Measurements from ENCODE around the gene ISYNA1.
A peak's percentile ranks its signal among the peaks of the same experiment; 100 is the strongest.

Gene ISYNA1

DNA sequence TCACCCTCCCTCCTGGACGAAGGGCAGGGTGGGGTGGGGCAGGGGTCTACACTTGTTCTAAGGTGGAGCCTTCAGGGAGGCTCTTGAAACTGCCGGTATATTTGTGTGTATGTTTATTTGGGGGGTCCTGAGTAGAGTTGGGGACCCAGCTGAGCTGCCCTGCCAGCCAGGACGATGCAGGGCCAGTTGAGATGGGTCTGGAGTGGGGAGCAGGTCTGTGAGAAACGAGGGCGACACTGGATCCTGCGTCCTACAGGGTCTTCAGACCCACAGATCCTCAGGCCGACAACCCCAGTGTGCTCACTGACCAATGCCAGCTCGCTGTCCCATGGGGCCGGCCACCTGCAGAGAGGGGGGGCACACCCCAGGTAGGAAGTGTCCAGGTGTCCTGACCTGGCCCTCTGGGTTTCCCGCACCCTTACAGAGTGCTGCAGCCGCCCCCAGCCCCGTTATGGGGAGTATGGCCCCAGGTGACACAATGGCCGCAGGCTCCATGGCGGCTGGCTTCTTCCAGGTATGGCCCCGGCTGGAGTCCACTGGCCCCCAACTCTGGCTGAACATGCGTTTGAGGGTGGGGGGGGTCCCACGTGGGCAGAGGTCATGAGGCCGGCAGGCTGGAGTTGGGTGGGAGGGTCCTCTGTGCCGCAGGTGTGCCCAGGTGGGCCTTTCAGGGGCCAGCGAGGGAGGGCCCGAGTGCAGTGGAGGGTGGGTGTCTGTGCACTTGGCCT, 7.4 kb downstream of the ISYNA1 start:
- DNase-seq, result no peak

DNA sequence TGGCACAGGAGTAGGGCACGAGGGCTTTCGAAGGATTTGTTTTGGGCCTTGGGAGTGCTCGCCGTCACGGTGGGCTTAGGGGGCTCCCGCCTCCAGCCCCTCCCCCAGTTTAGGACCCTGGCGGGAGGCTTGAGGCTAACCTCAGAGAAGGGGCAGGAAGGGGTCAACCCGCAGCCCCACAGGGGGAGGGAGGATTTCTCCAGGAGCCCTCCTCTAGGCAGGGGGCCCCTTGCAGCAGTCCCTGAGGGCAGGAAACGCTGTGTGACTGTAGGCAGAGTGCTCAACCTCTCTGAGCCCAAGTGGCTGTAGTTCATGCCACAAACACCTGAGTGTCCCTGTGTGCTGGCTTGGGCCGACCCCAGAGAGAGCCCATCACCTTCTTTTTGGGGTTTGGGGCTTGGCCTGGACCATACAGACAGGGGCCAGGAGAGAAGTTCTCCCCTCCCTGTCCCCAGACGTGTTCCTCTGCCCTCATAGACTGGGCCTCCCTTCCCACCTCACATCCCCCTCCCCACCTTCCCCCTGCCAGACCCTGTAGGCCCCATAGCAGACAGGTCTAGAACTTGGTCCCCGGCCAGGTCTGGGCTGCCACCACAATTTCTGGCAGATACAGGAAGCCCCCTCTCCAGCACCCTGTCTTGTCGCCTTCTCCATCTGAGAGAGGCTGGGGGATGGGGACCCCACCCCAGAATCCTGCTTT, 8.1 kb downstream of the ISYNA1 start:
- DNase-seq, result no peak

DNA sequence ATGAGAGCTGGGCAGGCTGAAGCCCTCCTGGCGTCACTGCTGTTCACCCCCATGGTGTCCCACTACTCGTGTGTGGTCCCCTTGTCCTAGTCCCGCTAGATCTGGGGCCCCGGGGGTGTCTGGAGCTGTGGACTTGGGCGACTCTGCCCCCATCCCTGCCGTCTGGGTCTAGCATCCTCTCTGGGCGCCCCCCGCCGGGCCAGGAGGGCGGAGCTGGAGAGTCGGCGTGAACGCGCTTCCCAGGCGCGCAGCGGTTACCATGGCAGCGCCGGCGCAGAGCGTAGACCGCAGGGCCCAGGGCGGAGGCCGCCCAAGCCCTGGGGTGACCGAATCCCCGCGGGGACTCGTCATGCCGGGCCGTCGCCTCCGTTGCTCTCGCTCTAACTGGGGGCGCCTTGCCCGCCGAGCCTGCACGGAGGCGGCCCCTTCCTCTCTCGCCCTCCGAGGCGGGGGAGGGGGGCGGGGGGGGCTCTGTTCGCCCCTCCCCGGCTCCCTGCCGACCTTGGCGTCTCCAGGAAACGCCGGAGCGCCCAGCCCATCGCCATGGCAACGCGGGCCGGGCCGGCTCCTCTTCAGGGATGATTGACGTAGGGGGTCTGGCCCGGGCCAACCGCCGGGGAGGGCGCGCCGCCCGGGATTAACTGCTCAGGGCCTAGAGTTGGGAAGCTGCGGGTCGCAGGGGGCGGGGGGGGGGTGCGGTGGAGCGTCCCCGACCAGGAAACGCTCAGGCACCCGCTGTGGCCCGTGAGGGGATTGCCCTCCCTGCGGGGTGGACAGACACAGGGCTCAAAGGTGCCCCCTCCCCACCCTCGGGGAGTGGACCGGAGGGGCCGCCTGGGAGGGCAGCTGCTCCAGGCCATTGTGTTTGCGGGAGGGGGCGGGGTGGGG, 8.9 kb downstream of the ISYNA1 start:
- DNase-seq, result peak; percentile 83

DNA sequence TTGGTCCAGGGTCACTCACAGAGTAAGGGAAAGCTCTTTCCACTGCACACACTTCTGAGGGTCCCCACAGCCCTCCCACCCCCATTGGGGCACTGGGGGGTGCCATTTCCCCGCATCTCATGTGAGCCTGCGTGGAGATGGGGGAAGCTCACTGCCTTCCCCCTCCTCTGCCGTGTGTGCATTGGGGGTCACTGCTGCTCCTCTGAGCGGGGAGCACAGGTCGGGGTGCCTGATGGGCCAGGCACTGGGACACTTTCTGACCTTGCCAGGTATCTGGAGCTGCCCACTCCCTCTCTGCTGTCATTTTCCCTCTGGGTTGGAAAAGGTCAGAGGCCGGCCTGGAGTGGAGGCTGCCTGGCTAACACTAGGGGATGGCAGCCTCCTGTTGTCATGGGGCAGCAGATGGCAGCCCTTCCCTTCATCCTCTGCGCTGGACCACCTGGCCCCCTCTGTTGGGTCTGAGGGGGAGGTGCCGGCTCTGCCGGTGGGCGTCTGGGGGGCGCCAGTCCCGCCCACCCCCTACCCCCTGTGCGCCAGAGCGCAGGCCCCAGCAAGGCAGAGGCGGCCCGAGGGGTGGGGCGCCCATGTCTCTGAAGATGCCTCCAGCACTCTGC, 9.7 kb downstream of the ISYNA1 start:
- DNase-seq, result no peak

DNA sequence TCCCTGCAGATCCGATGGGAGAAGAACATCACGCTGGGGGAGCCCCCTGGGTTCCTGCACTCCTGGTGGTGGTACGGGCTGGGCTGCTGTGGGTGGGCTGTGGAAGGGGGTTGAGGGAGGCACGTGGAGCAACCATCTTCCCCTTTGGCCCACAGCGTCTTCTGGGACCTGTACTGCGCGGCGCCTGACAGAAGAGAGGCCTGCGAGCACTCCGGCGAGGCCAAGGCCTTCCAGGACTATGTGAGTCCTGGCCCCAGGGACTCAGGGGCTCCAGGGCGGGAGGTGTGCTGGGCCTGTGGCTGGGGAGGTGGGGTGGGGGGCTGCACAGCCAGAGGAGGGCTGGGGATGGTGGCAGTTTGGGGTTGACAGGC, 10.2 kb downstream of the ISYNA1 start:
- no peak for DNase-seq

DNA sequence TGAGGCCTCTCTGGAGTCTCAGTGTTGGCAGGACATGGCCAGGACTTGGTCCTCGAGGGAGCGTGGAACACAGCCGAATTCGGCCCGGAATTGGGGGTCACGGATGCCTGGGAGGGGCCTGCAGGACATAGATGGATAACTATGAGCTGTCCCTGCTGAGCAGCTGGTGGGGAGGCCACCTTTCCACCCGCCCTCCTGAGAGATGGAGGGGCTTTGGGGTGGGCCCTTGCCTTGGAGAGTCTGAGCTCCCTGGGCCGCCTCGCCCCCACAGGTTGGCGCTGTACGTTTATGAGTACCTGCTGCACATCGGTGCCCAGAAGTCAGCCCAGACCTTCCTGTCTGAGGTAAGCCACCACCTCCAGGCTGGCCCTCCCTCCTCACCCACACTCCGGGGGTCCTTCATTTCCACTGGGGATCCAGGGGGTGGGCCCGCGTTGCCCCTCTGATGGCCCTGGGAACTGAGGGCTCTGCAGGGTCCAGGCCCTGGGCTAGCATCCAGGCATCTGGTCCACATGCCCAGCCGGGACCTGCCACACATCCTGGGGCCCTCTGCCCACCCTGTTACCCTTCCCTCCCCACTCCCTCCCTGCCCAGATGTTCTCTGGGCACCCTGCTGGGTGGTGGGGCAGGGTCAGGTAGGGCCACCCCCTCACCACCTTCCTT, 10.7 kb downstream of the ISYNA1 start:
- DNase-seq, result no peak

DNA sequence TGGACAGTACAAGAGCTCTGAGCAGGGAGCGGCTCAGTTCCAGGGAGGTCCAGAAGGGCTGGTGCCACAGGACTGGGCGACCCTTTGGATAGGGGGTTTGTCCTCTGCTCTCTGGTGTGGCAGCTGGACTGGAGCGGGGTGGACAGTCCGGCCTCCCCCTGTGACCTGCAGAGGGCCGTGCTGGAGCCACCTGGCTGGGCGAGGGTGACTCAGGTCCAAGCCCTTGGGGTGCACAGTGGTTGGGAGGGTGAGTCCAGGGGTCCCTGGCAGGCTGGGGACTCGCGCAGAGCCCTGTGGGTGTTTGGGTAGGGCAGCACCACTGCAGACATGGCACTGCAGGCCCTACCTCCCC, 11.5 kb downstream of the ISYNA1 start:
- DNase-seq, result no peak

DNA sequence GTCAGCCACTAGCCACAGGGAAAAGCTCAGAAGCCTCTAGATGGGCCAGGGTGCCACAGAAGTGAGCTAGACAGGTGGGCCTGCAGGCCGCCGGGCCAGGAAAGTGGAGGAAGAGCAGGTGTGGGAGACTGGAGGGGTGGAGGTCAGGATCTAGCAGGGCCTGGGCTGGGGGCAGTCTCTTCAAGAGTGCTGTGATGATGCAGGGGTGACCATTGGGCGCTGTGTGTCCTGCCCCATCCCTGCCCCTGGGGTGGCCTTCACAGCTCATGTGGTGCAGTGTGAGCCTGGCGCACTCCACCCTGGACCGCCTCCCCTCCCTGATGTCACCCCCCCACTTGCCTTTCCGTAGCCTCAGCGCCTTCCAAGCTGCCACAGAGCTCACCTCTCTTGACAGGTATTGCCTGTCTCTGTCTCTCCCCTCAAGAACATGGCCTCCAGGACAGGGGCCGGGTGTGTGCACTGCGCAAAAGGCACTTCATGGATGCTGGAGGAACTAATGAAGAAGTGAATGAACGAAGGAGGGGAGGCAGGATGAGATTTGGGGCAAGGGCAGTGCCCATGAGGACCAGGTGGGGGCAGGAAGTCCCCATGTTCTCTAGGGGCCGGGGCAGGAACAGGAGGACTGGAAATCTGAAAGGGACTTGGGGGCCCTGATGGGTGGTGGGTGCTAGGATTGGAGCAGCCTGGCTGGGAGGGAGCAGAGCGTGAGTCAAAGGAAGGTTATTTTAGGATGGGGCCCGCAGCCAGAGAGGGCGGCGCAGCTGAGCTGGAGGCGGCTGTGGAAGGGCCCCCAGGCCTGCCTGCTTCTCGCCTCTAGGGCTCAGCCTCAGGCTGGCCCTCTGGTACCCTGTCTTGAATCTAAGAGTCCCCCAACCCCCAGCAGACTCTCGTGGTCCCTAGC, 12.2 kb downstream of the ISYNA1 start:
- DNase-seq, result no peak

DNA sequence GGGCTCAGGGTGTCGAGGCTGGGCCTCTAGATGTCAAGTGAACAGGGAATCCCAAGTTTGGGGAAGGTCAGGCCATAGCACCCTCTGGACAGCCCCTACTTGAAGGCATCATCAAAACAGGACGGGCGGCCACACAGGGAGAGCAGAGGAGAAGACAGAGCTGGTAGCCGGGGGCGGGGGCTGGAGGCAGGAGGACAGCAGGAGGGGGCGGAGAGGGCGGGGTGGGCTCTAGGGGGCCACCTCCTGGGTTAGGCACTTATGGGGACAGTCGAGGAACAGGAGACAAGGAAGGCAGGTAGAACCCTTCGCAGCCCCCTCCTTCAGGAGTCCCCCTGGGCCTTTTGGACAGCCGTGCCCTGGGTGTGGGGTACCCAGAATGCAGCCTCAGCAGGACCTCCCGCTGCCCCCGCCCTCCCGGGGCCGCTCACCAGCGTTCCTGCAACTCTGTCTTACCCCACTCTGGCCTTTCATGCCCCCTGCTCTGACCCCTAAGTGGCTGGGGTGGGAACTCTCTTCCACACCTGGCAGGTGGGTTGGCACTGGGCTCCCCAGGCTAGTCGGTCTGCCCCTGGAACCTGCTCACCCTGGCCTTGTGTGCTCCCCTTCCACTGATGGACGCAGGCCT, 12.9 kb downstream of the ISYNA1 start:
- DNase-seq, result no peak

DNA sequence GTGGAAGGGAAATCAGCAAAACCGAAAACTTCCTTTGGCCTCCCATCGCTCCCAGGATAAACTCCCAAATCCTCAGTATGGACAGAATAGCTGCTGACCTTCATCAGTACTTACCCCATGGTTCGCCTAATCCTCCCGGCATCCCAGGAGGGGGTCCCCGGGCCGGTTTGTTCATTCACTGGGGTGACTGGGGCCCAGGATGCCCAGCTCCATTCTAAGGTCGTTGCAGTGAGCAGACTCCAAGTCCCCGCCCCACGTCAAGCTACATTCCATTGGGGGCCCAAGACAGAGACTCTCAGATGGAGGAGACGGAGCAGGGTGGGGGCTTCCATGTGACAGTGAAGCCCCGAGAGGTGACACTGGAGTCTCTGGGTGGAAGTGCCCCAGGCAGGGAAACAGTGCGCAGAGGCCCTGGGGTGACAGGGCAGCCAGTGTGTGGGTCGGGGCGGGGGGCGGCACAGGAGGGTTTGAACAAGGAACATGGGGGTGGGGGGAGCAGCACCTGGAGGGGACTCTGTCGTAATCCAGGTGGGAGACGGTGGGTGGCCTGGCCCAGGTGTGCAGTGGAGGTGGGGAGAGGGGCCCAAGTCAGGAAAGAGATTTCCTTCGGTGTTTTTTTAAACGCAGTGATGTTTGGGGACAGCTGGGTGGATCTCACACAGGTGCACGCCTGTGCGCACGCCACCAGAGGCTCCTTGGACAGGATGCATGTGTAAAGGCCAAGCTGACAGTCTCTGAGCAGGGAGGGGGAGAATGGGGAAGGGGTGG, 13.6 kb downstream of the ISYNA1 start:
- no peak for DNase-seq

DNA sequence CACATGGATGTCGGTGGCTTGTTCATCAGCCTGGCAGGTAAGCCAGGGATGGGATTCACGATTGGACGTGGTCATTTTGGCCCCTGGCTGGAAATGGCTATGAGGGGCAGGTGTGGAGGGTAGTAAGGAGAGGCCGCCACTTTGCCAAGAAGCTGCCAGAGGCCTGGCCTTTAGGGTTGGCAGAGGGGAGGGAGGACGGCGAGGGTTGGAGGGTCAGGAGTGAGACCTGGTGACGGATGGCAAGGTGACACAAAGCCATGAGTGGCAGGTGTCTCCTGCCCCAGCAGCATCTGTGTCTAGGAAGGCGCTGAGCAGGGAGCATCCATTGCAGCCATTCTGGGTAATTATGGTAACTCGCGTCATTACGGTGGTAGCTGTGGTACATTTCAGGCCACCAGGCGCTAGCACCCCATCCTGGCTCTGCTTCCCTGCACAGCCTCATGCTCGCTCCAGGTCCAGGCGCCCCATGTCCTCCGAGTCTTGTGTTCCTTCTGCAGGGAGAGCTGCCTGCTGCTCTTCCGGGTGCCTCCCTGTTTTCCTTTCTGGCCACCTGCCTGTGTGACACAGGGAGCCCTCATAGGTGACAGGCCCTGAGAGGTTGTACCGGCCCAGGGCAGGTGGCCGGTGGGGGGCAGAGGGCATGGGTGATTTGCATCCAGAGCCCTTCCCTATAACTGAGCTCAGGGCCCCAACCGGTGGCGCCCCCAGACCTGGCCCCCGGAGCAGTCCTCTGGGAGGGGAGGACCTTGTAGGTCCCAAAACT, 14.5 kb downstream of the ISYNA1 start:
- DNase-seq, result no peak

DNA sequence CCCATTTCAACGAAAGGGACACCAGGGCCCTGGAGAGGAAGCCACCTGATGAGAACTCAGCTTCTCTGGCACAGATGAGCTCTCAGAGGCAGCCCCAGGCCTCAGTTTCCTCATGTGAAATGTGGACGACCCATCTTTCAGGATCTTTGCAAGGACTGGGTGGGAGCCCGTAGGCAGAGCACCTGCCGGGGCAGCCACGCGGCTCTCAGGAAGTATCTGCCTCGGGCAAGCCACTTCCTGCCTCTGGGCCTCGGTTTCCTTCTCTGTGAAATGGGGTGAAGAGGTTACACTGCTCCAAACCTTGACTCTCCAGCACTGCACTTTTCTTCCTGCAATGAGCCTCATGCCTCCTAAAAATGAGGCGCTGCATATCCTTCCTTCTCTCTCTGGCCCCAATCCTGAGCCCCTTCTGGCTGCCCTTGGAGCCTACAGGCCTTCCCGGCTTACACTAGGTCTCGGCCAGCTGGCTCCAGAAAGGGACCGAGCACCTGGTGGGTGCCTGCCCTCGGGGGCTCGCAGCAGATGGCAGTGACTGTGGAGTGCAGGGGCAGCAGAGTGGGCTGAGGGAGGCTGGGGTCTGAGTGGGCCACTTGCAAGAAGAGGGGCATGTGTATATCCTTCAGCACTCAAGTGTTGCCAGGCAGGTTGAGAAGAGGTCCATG, 15.3 kb downstream of the ISYNA1 start:
- DNase-seq, result peak; percentile 67

DNA sequence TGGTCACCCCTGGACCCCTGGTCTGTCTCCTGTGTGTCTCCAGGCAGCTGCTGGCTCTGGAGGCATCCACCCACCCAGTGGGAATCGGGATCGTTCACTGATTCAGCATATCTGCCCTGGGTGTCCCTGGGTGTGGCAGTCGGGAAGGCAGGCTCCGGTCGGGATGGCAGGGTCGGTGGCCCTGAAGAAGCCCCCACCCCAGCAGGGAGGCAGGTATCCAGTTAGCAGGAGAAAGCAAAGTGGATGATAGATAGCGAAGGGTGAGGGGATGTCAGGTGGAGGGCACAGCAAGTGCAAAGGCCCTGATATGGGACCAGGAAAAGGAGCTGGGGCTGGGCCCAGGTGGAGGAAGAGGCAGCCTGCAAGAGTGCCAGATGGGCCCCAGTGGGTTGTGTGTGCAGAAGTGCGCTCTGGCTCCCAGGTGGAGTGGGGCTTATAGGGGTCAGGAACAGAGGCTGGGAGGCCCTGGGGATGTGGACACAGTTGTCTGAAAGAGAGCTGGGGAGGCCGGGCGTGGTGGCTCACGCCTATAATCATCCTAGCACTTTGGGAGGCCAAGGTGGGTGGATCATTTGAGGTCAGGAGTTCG, 16.5 kb downstream of the ISYNA1 start:
- DNase-seq, result no peak

DNA sequence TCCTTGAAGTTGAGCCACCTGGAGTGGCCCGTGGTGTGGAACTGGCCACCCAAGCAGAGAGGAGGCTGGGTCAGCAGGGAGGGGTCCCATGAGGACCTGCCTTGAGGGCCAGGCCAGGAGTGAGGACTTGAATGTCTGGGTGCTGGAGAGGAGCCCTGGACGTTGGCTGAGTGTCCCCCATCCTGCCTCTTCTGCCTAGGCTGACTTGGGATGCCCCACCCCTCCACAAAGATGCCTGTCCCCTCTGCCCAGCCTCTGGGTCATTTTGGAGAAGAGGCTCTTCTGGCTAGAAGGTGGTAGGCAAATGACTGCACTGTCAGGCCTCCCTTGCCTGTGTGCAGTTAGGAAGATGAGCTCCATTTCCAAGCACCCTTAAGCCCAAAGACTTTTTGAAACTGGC, 17.0 kb downstream of the ISYNA1 start:
- DNase-seq, result no peak

DNA sequence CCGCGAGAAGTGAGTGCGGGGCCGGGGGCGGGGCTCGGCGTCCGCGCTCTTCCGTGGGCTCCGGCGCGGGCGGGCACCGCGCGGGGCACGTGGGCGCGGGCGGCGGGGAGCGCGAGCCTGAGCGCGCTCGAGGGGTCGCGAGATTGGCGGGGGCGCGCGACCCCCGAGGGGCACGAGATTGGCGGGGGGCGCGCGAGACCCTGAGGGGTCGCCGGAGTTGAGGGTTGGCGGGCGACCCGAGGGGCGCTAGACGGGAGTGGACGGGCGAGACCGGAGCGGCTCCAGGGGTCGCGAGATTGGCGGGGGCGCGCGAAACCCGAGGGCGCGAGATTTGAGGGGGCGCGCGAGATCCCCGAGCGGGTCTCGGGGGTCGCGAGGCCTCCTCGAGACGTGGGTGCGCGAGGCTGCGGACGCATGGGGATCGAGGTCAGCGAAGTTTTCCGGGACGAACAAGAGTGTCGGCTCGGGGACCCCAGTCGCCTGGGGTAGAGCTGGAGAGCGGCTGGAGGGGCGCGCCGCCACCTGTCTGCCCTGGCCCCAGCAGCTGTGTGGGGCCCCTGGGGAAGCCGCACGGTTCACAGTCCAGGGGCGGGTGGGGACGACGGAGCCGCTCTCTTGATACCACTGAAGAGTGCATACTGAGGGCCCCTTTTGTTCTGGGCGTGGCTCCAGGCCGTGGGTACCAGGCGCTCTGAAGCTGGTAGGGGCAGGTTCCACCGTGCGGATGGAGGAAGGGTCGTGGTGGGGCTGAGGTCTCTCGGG, 18.1 kb downstream of the ISYNA1 start:
- peak; percentile 61 for DNase-seq

DNA sequence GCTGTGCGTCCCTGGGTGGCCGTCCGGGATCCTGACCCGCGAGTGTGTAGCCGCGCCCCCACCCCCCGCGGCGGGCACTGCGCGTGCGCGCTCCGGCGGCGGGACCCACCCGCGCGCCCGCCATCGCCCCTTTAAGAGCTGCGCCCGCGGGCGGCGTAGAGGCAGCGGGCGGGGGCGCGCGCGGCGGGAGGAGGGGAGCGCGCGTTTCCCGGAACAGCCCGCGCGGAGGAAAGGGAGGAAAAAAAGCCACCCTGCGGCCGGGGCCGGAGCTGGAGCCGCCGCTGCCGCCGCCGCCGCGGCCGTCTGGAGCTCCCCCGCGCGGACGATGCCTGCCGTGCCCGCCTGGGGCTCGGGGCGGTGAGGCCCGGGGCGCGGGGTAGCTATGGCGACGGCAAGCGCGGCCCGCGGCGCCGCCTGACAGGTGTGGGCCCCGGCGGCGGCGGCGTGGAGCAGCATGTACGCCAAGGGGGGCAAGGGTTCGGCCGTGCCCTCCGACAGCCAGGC, 18.7 kb downstream of the ISYNA1 start, which contains the start of gene SSBP4:
Gene SSBP4, plus strand, starts transcription at position 204 of the 504 bp plus-strand sequence. Its CDS starts 251 bp downstream, at position 455.
- peak; percentile 81 for DNase-seq

DNA sequence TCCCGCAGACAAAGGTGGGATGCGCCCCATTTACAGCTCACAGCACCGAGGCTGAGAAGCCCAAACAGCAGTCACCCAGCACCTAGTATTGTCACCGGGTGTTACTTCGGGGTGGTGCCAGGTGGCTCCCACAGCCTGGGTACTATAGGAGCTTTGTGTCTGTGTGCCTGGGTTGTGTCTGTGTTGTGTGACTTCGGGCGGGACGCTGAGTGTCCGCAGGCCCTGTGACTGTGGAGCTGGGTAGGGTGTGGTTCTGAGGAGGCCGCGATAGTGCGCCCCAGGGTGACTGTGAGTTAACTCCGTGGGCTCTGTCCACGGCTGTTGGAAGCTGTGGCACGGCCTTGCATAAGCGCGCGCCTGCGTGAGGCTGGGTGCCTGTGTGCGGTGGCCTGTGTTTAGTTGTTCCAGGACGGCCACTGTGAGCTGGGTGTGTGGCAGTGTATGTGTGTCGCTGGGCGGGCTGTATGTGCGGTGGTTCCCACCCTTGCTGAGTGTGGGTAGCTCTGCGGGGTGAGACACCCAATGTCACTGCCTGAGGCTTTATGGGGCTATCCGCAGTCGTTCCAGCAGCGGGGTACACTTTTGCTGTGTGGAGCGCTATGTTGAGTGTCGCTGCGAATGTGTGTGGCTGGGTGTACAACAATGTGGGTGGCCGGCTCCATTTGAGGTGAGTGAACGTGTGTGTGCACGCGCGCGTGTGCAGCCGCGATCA, 19.3 kb downstream of the ISYNA1 start:
- DNase-seq, result no peak

Measured in activated CD4-positive, alpha-beta T cell treated with anti-CD3 and anti-CD28 coated beads, Interleukin-2, amount 50 U/mL, for 16 hours (primary cell).